ENCODE data around the gene MALRD1. TPM values are rescaled to one million over a fixed set of nuclear protein-coding genes. Genes with fewer than 3 reads are reported as not detected.

MALRD1 gene
- total RNA-seq: not detected in 2 replicates

GRCh38 chr10:19048489-19048888, at the start of gene MALRD1:
MALRD1 (plus strand) TSS chr10:19048801; CDS start chr10:19048939, 138 bp downstream.

All from airway epithelial cell (primary cell).